Smooth muscle cell (in vitro differentiated cells): ENCODE results near the gene DHX34. TPM values are rescaled to one million over a fixed set of nuclear protein-coding genes. Genes with fewer than 3 reads are reported as not detected.

Experiments used
- DNase-seq: peaks from one replicate; lab custom pipeline; 2025; ENCODE audit not compliant: unreplicated experiment; lab: John Stamatoyannopoulos, UW
- H2AFZ ChIP-seq: fragments of 200-600 bp; sonication (generic); 2 replicates; pipeline ENCODE4 v1.6.0; 2016; ENCODE audit warnings: antibody characterized with exemption, low read depth, mild to moderate bottlenecking
- H3F3A ChIP-seq: fragments of 200-600 bp; sonication (generic); 2 replicates; pipeline ENCODE4 v1.6.0; 2017; ENCODE audit warnings: antibody characterized with exemption, low read depth
- H3K27ac ChIP-seq: fragments of 200-600 bp; sonication (generic); 2 replicates; pipeline ENCODE4 v1.5.1; 2016; ENCODE audit warnings: low read depth, mild to moderate bottlenecking
- H3K27me3 ChIP-seq: fragments of 200-600 bp; sonication (generic); 2 replicates; pipeline ENCODE4 v1.6.1; 2016; ENCODE audit warnings: low read depth, mild to moderate bottlenecking
- H3K36me3 ChIP-seq: fragments of 200-600 bp; sonication (generic); 2 replicates; pipeline ENCODE4 v1.5.1; 2016; ENCODE audit warnings: low read depth
- H3K4me1 ChIP-seq: fragments of 200-600 bp; sonication (generic); 2 replicates; pipeline ENCODE4 v1.5.1; 2016; ENCODE audit warnings: low read depth
- H3K4me2 ChIP-seq: fragments of 200-600 bp; sonication (generic); 2 replicates; pipeline ENCODE4 v1.6.0; 2016; ENCODE audit warnings: mild to moderate bottlenecking
- H3K4me3 ChIP-seq: fragments of 200-600 bp; sonication (generic); 2 replicates; pipeline ENCODE4 v1.5.1; 2016; ENCODE audit warnings: mild to moderate bottlenecking
- H3K79me2 ChIP-seq: fragments of 200-600 bp; sonication (generic); 2 replicates; pipeline ENCODE4 v1.6.0; 2016; ENCODE audit warnings: low read depth, mild to moderate bottlenecking
- H3K9ac ChIP-seq: fragments of 200-600 bp; sonication (generic); 2 replicates; pipeline ENCODE4 v1.6.0; 2016; ENCODE audit warnings: low read depth
- H3K9me3 ChIP-seq: fragments of 200-600 bp; sonication (generic); replicated peaks from 2 replicates; pipeline ENCODE4 v1.5.1; 2016; ENCODE audit warnings: low read depth
- H4K20me1 ChIP-seq: fragments of 200-600 bp; sonication (generic); 2 replicates; pipeline ENCODE4 v1.6.0; 2016; ENCODE audit warnings: low read depth
- WGBS: methylation state at CpG from one replicate; pipeline ENCODE4 v1.1.7; 2016; ENCODE audit warnings: low lambda C conversion rate; 5-methylcytosine and 5-hydroxymethylcytosine counted together
- polyA plus RNA-seq: library from polyadenylated mRNA; unstranded; fragments of >200 nt; fragmentation: Nextera tagmentation; extraction: Ambion mirVana; gene quantifications from 2 replicates; pipeline ENCODE4 v1.2.1, GENCODE V29; 2016
- total RNA-seq: library from RNA; depleted of rRNA; stranded (reverse); fragments of >200 nt; gene quantifications from 2 replicates; pipeline ENCODE4 v1.2.3, GENCODE V29; 2014
- TF ChIP-seq, protein P1 (sequence below): fragments of 200-600 bp; sonication (generic); IDR thresholded peaks from 2 replicates; pipeline ENCODE4 v1.5.1; 2017; ENCODE audit warnings: borderline replicate concordance, mild to moderate bottlenecking, antibody characterized with exemption; ENCODE audit not compliant: insufficient read depth, poor library complexity, severe bottlenecking

The DHX34 gene
- total and polyA plus RNA-seq, 2 experiments from 2014 or later: 7.1 to 9.8 TPM

DNA sequence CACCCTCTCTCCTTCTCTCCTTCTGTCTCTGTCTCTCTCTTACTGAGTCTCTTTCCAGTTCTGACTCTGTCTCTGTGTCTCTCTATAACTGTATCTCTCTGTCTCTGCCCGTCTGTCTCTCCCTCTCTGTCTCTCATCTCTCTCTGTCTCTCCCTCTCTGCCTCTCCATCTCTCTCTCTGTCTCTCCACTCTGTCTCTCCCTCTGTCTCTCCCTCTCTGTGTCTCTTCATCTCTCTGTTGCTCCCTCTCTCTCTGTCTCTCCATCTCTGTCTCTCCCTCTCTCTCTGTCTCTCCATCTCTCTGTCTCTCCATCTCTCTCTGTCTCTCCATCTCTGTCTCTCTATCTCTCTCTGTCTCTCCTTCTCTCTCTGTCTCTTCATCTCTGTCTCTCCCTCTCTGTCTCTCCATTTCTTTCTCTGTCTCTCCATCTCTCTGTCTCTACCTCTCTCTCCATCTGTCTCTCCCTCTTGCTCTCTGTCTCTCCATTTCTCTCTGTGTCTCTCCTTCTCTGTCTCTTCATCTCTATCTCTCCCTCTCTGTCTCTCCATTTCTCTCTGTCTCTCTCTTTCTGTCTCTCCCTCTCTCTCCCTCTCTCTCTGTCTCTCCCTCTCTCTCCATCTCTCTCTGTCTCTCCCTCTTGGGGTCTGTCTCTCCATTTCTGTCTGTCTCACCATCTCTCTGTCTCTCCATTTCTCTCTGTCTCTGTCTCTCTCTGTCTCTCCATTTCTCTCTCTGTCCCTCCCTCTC lies 73.5 kb downstream of the DHX34 start:
- WGBS: 20% methylated on average over 1 of the region's 1 CpG
- Histone ChIP-seq H3K79me2 (no peaks in the 10 kb centered on the region), H3K27ac (no peak overlapping the region), H3K9me3 (no peaks in the 10 kb centered on the region), H3K9ac (peak overlapping the region; percentile 29), H3K4me2 (peak overlapping the region; percentile 93), H3K4me1 (peaks cover 32% of the 10 kb centered on the region), H3F3A (peaks cover 11% of the 10 kb centered on the region), H3K27me3 (peaks cover 9% of the 10 kb centered on the region), H2AFZ (no peak overlapping the region), H4K20me1 (peaks cover 13% of the 10 kb centered on the region), H3K36me3 (no peaks in the 10 kb centered on the region), H3K4me3 (peak overlapping the region; percentile 34)
- TF ChIP-seq, protein P1, sequence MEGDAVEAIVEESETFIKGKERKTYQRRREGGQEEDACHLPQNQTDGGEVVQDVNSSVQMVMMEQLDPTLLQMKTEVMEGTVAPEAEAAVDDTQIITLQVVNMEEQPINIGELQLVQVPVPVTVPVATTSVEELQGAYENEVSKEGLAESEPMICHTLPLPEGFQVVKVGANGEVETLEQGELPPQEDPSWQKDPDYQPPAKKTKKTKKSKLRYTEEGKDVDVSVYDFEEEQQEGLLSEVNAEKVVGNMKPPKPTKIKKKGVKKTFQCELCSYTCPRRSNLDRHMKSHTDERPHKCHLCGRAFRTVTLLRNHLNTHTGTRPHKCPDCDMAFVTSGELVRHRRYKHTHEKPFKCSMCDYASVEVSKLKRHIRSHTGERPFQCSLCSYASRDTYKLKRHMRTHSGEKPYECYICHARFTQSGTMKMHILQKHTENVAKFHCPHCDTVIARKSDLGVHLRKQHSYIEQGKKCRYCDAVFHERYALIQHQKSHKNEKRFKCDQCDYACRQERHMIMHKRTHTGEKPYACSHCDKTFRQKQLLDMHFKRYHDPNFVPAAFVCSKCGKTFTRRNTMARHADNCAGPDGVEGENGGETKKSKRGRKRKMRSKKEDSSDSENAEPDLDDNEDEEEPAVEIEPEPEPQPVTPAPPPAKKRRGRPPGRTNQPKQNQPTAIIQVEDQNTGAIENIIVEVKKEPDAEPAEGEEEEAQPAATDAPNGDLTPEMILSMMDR: no peak
- DNase-seq: no peak

DNA sequence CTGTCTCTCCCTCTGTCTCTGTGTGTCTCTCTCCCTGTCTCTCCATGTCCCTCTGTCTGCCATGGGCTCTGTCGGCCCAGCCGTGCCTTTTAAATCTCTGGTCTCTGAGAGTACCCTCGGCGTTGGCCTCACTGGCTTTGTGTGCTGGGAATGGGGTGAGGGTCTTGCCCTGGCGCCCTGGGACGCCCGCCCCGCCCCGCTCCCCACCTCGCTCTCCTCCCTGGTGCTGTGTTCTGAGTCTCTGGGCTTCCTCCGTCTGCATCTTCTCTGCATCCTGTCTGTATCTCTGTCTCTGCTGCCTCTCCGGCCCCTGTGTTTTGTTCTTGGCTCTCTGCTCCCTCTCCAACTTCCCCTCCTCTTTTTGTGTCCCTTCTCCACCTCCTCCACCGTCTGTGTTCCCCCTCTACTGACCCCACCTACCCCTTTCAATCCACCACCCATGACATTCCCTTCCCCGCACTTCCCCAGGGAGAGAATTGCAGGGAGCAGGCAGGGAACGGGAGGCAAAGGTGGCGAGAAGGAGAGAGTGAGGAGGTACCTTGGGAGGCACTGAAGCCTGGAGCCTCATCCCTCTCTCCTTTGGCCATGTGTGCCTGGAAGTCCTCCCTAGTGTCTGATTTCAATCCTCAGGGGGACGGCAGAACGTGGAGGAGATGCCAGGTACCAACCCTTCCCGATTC lies 74.2 kb downstream of the DHX34 start:
- H3K9me3 ChIP-seq: no peaks in the 10 kb centered on the region
- H3K79me2 ChIP-seq: no peaks in the 10 kb centered on the region
- no peak overlapping the region for H3K4me3 ChIP-seq
- H2AFZ ChIP-seq: no peak overlapping the region
- peaks cover 6% of the 10 kb centered on the region for H4K20me1 ChIP-seq
- H3F3A ChIP-seq: peaks cover 14% of the 10 kb centered on the region
- no peak overlapping the region for H3K27ac ChIP-seq
- TF ChIP-seq, protein P1: no peak
- H3K27me3 ChIP-seq: peaks cover 9% of the 10 kb centered on the region
- no peak overlapping the region for H3K4me2 ChIP-seq
- peaks cover 34% of the 10 kb centered on the region for H3K4me1 ChIP-seq
- H3K9ac ChIP-seq: no peak overlapping the region
- no peak for DNase-seq
- no peaks in the 10 kb centered on the region for H3K36me3 ChIP-seq
- WGBS: 54% methylated on average over 17 of the region's 19 CpGs

DNA sequence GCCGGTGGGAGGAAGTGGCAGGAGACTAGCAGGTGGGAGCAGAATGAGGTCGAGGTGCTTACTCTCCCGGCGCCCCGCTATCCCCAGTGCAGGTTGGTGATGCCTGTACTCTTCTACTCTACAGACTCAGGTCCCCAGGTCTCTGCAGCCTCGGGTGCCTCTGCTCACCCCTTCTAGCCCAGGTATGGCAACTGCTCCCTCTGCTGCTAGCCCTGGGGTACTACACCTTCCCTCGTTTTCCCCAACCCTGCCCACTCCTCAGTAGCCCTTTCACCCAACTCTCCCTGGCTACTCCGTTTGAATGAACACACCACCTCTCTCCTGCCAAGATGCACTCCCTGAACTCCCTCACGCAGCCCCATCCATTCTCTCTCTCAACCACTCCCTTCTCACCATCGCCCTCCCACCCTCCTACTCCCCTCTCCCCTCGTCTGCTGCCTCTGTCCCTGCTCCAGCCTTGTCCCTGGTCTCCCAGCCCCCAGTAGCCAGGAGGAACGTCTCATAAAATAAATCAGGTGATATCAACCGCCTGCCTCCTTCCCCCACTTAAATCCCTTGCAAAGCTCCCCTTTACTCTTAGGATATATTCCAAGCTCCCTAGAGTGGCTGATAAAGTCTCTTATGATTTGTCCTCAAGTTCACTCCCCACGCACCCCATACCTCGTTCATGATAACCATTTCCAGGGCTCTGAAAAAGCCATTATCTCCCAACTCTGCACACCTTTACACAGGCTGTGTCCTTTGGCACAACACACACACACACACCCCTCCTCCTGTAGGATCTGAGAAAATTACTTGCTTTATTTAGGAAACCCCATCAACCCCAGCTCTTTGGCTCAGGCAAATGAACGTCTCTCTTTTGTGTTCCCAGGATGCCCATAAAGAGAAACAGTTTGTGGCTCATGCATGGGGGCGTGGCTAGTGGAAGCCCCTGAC lies 78.4 kb downstream of the DHX34 start:
- H3K4me3 ChIP-seq: peak overlapping the region; percentile 29
- H3K79me2 ChIP-seq: no peaks in the 10 kb centered on the region
- H3K4me2 ChIP-seq: peak overlapping the region; percentile 77
- WGBS: 8% methylated on average over 17 of the region's 17 CpGs
- peak; percentile 38 for DNase-seq
- H3F3A ChIP-seq: peaks cover 21% of the 10 kb centered on the region
- H2AFZ ChIP-seq: no peak overlapping the region
- H3K4me1 ChIP-seq: peaks cover 22% of the 10 kb centered on the region
- H3K27me3 ChIP-seq: peaks cover 6% of the 10 kb centered on the region
- peak overlapping the region; percentile 45 for H3K27ac ChIP-seq
- no peaks in the 10 kb centered on the region for H3K9me3 ChIP-seq
- no peak overlapping the region for H3K9ac ChIP-seq
- H3K36me3 ChIP-seq: no peaks in the 10 kb centered on the region
- no peaks in the 10 kb centered on the region for H4K20me1 ChIP-seq
- TF ChIP-seq, protein P1: peak; percentile 81
